ENCODE measurements around the gene NDST3.
"Not testable (repeated sequence)": the region's sequence is repeated elsewhere in the genome, so short reads cannot be mapped to it uniquely, and the experiment has no call there.

The NDST3 gene

GRCh38 chr4:118190903-118191302, 156.6 kb downstream of the NDST3 start:
- DNase-seq, result no peak

- no peak for DNase-seq
These were observed 159.1 kb downstream of the NDST3 start for GRCh38 chr4:118193421-118193820.

- no peak for DNase-seq
These were observed 172.3 kb downstream of the NDST3 start for GRCh38 chr4:118206627-118207026.

- DNase-seq, result no peak
These were observed 178.8 kb downstream of the NDST3 start for GRCh38 chr4:118213101-118213500.

GRCh38 chr4:118215826-118216225, 181.5 kb downstream of the NDST3 start:
- no peak for DNase-seq

GRCh38 chr4:118221227-118221800, 187.0 kb downstream of the NDST3 start:
- DNase-seq, result no peak

- DNase-seq, result no peak
These were observed 190.1 kb downstream of the NDST3 start for GRCh38 chr4:118224243-118224829.

- no peak for DNase-seq
These were observed 191.2 kb downstream of the NDST3 start for GRCh38 chr4:118225511-118225910.

GRCh38 chr4:118226311-118227010, 192.2 kb downstream of the NDST3 start:
- DNase-seq, result no peak

GRCh38 chr4:118235566-118236120, 201.4 kb downstream of the NDST3 start:
- no peak for DNase-seq

- DNase-seq, result no peak
These were observed 203.2 kb downstream of the NDST3 start for GRCh38 chr4:118237531-118237930.

GRCh38 chr4:118249890-118250289, 215.6 kb downstream of the NDST3 start:
- DNase-seq, result no peak

- DNase-seq, result no peak
These were observed 220.1 kb downstream of the NDST3 start for GRCh38 chr4:118254368-118254767.

- DNase-seq, result no peak
These were observed 224.8 kb downstream of the NDST3 start for GRCh38 chr4:118259111-118259510.

- no peak for DNase-seq
These were observed 226.0 kb downstream of the NDST3 start for GRCh38 chr4:118260309-118260708.

- DNase-seq, result no peak
These were observed 229.8 kb downstream of the NDST3 start for GRCh38 chr4:118264096-118264495.

GRCh38 chr4:118265312-118266144, 231.2 kb downstream of the NDST3 start:
- no peak for DNase-seq

GRCh38 chr4:118266145-118266496, 231.8 kb downstream of the NDST3 start:
- DNase-seq, result not testable (repeated sequence)

GRCh38 chr4:118268780-118269179, 234.5 kb downstream of the NDST3 start:
- no peak for DNase-seq

GRCh38 chr4:118270492-118270891, 236.2 kb downstream of the NDST3 start:
- no peak for DNase-seq

GRCh38 chr4:118271788-118272187, 237.5 kb downstream of the NDST3 start:
- no peak for DNase-seq

GRCh38 chr4:118273642-118274041, 239.4 kb downstream of the NDST3 start:
- no peak for DNase-seq

GRCh38 chr4:118276580-118276979, 242.3 kb downstream of the NDST3 start:
- no peak for DNase-seq

Data from NCI-H187 treated with DMSO at 0.1 percent for 48 hours (cell line).